ENCODE measurements around the gene TNFRSF1B. TPM values are rescaled to one million over a fixed set of nuclear protein-coding genes. Genes with fewer than 3 reads are reported as not detected.

The TNFRSF1B gene
- total RNA-seq, 1 experiment from 2014 or later, result 0.61 TPM

- Histone ChIP-seq H3K27ac (ENCODE audit: low read depth, low read length) (no peak overlapping the region), H3K4me3 (replicated peaks in 1 of 2; ENCODE audit: low read depth in 1 of 2, low read length in 2 of 2) (no peak overlapping the region), H3K36me3 (ENCODE audit: control insufficient read depth in 1 of 2, insufficient read depth in 2 of 2, low read length in 2 of 2) (no peaks in the 10 kb centered on the region), H3K79me2 (ENCODE audit: insufficient read depth, low read length) (no peaks in the 10 kb centered on the region), H4K20me1 (ENCODE audit: insufficient read depth) (no peaks in the 10 kb centered on the region), H3K9me2 (ENCODE audit: insufficient read depth) (no peaks in the 10 kb centered on the region), H3K4me1 (ENCODE audit: control insufficient read depth in 1 of 2, insufficient read depth in 2 of 2, low read length in 2 of 2) (peaks cover 0 to 8% of the 10 kb centered on the region in 2 experiments; a peak in 1 of 4 replicates), H3K9ac (ENCODE audit: low read length) (no peak overlapping the region), H3K9me3 (ENCODE audit: control insufficient read depth in 1 of 2, insufficient read depth in 1 of 2, low read depth in 1 of 2, low read length in 2 of 2) (no peaks in the 10 kb centered on the region), H3K4me2 (ENCODE audit: low read length) (no peak overlapping the region), H3K27me3 (ENCODE audit: insufficient read depth, low read length) (no peaks in the 10 kb centered on the region), H2AFZ (ENCODE audit: low read depth, low read length, poor library complexity, severe bottlenecking) (no peak overlapping the region)
- ChIA-PET RAD21 (ENCODE audit: low non-redundant PET in 1 of 2, low total read pairs in 2 of 2, uncharacterized antibody in 2 of 2, unreplicated experiment in 2 of 2) (no interaction called here), POLR2A (no interaction called here), CTCF (no interaction called here)
- intact Hi-C loops (cut with micrococcal nuclease), result no loop called here
- TF ChIP-seq SIN3A (IDR thresholded peaks at IDR 0.05; ENCODE audit: low read depth) (no peak), ZBTB33 (IDR thresholded peaks at IDR 0.05; ENCODE audit: extremely low read depth, insufficient replicate concordance, low read length) (no peak), FOSL1 (IDR thresholded peaks at IDR 0.05; ENCODE audit: low read depth) (no peak), YY1 (IDR thresholded peaks at IDR 0.05; ENCODE audit: extremely low read depth, insufficient replicate concordance, low read depth, low read length) (no peak), RAD21 (IDR thresholded peaks at IDR 0.05; ENCODE audit: low read depth) (no peak), POLR2A (IDR thresholded peaks at IDR 0.05; ENCODE audit: borderline replicate concordance, extremely low read depth, insufficient read depth, insufficient read length) (no peak)
- DNase-seq (ENCODE audit: low read depth, low spot score), result no peak
- 0 out of 2 replicates have a peak, but pooled peaks have one; percentile 6 for ATAC-seq
- BruUV-seq (replicated peaks), result no TSS peak
These were observed 22.5 kb downstream of the TNFRSF1B start for GRCh38 chr1:12189328-12189682.

- POLR2A ChIA-PET, result no interaction called here
- Histone ChIP-seq H3K9me2 (ENCODE audit: insufficient read depth) (no peaks in the 10 kb centered on the region), H3K36me3 (ENCODE audit: control insufficient read depth in 1 of 2, insufficient read depth in 2 of 2, low read length in 2 of 2) (no peaks in the 10 kb centered on the region), H3K79me2 (ENCODE audit: insufficient read depth, low read length) (no peaks in the 10 kb centered on the region), H3K27ac (ENCODE audit: low read depth, low read length) (no peak overlapping the region), H3K4me1 (ENCODE audit: control insufficient read depth in 1 of 2, insufficient read depth in 2 of 2, low read length in 2 of 2) (peaks cover 0 to 11% of the 10 kb centered on the region in 2 experiments; a peak in 1 of 4 replicates), H3K27me3 (ENCODE audit: insufficient read depth, low read length) (no peaks in the 10 kb centered on the region), H3K4me2 (ENCODE audit: low read length) (no peak overlapping the region), H3K9ac (ENCODE audit: low read length) (no peak overlapping the region), H3K4me3 (replicated peaks in 1 of 2; ENCODE audit: low read depth in 1 of 2, low read length in 2 of 2) (no peak overlapping the region), H2AFZ (ENCODE audit: low read depth, low read length, poor library complexity, severe bottlenecking) (no peak overlapping the region), H4K20me1 (ENCODE audit: insufficient read depth) (no peaks in the 10 kb centered on the region), H3K9me3 (ENCODE audit: control insufficient read depth in 1 of 2, insufficient read depth in 1 of 2, low read depth in 1 of 2, low read length in 2 of 2) (no peaks in the 10 kb centered on the region)
- TF ChIP-seq EGR1 (IDR thresholded peaks at IDR 0.05; ENCODE audit: low read depth) (no peak), TCF7L2 (IDR thresholded peaks at IDR 0.05; ENCODE audit: borderline replicate concordance, extremely low read depth, insufficient read depth, insufficient read length) (no peak), CEBPB (IDR thresholded peaks at IDR 0.05; ENCODE audit: low read depth) (no peak)
- ATAC-seq (no peak), DNase-seq (ENCODE audit: low read depth, low spot score) (no peak)
- CTCF ChIA-PET, result interaction anchor here (1.1 kb wide), 1 partner anchor 67 kb away, joined by 4 read pairs; no protein-coding TSS in a partner anchor
- RAD21 ChIA-PET (ENCODE audit: low non-redundant PET in 1 of 2, low total read pairs in 2 of 2, uncharacterized antibody in 2 of 2, unreplicated experiment in 2 of 2), result no interaction called here
- intact Hi-C loops (cut with micrococcal nuclease), result no loop called here
- BruUV-seq (replicated peaks), result no TSS peak
These were observed 24.6 kb downstream of the TNFRSF1B start for GRCh38 chr1:12191242-12192032.
